WTC11 (cell line): Measurements from ENCODE around the gene MRPS27. TPM values are rescaled to one million over a fixed set of nuclear protein-coding genes. Genes with fewer than 3 reads are reported as not detected.

Source experiments
- ATAC-seq: fragments of 200-7000 bp; cut with Tn5 transposase; 2 replicates; pipeline ENCODE4 v1.10.0; 2021; ENCODE audit warnings: mild to moderate bottlenecking, moderate library complexity
- CTCF ChIA-PET: fragments of 300-600 bp; sonication (Branson Sonifier 250); formaldehyde crosslinking; loops from one replicate; lab custom pipeline; 2021; ENCODE audit warnings: antibody characterized with exemption; lab: Charles Lee
- POLR2A ChIA-PET: fragments of 350-600 bp; sonication (Branson Sonifier 250); formaldehyde crosslinking; loops from one replicate; lab custom pipeline; 2021; ENCODE audit warnings: antibody characterized with exemption; lab: Charles Lee
- DNase-seq: peaks from one replicate; pipeline ENCODE4 v3.0.0; 2021; ENCODE audit warnings: low spot score
- H3K27ac Mint-ChIP-seq: 2 replicates; pipeline ENCODE4 v1.8.0; 2021; ENCODE audit warnings: mixed read lengths
- H3K27me3 Mint-ChIP-seq: 2 replicates; pipeline ENCODE4 v1.8.0; 2021; ENCODE audit warnings: low read depth, mild to moderate bottlenecking, moderate library complexity, mixed read lengths
- H3K36me3 Mint-ChIP-seq: 2 replicates; pipeline ENCODE4 v1.8.0; 2021; ENCODE audit warnings: mixed read lengths
- H3K4me1 Mint-ChIP-seq: 2 replicates; pipeline ENCODE4 v1.8.0; 2022; ENCODE audit warnings: mixed read lengths
- H3K4me3 Mint-ChIP-seq: 2 replicates; pipeline ENCODE4 v1.8.0; 2021; ENCODE audit warnings: mild to moderate bottlenecking, moderate library complexity, mixed read lengths
- H3K9me3 Mint-ChIP-seq: 2 replicates; pipeline ENCODE4 v1.8.0; 2021; ENCODE audit warnings: mixed read lengths
- ATF1 ChIP-seq: sonication (generic); formaldehyde crosslinking; IDR thresholded peaks from 2 replicates; pipeline ENCODE4 v1.8.1; 2023; ENCODE audit warnings: mild to moderate bottlenecking, moderate library complexity, missing genetic modification reagents
- CREB1 ChIP-seq: sonication (generic); formaldehyde crosslinking; IDR thresholded peaks from 2 replicates; pipeline ENCODE4 v1.8.0; 2023; ENCODE audit warnings: mild to moderate bottlenecking, missing genetic modification reagents
- ELF4 ChIP-seq: sonication (generic); formaldehyde crosslinking; IDR thresholded peaks from 2 replicates; pipeline ENCODE4 v1.8.1; 2022; ENCODE audit warnings: low read depth, mild to moderate bottlenecking, moderate library complexity, missing genetic modification reagents
- FOXJ3 ChIP-seq: sonication (generic); formaldehyde crosslinking; IDR thresholded peaks from 2 replicates; pipeline ENCODE4 v1.9.0; 2021; ENCODE audit warnings: missing genetic modification reagents, mild to moderate bottlenecking, borderline replicate concordance
- FOXP1 ChIP-seq: sonication (generic); formaldehyde crosslinking; IDR thresholded peaks from 2 replicates; pipeline ENCODE4 v1.8.0; 2022; ENCODE audit warnings: missing genetic modification reagents, mild to moderate bottlenecking, moderate library complexity, borderline replicate concordance
- GABPB1 ChIP-seq: sonication (generic); formaldehyde crosslinking; IDR thresholded peaks from 2 replicates; pipeline ENCODE4 v1.8.1; 2023; ENCODE audit warnings: mild to moderate bottlenecking, missing genetic modification reagents
- JUN ChIP-seq: sonication (generic); formaldehyde crosslinking; IDR thresholded peaks from 2 replicates; pipeline ENCODE4 v1.8.0; 2023; ENCODE audit warnings: mild to moderate bottlenecking, missing genetic modification reagents
- NFATC4 ChIP-seq: fragments of 250-450 bp; sonication (Bioruptor Pico); IDR thresholded peaks from 2 replicates; pipeline ENCODE4 v1.9.0; 2021; ENCODE audit warnings: mild to moderate bottlenecking
- OVOL2 ChIP-seq: fragments of 250-450 bp; sonication (Bioruptor Pico); IDR thresholded peaks from 2 replicates; pipeline ENCODE4 v1.9.0; 2021; ENCODE audit warnings: mild to moderate bottlenecking, borderline replicate concordance
- PRRX2 ChIP-seq: fragments of 250-450 bp; sonication (Bioruptor Pico); IDR thresholded peaks from 2 replicates; pipeline ENCODE4 v1.8.0; 2021; ENCODE audit warnings: mild to moderate bottlenecking
- SMAD3 ChIP-seq: sonication (generic); formaldehyde crosslinking; IDR thresholded peaks from 2 replicates; pipeline ENCODE4 v1.8.0; 2022; ENCODE audit warnings: missing genetic modification reagents, mild to moderate bottlenecking, borderline replicate concordance
- SMAD4 ChIP-seq: sonication (generic); formaldehyde crosslinking; IDR thresholded peaks from 2 replicates; pipeline ENCODE4 v1.8.0; 2022; ENCODE audit warnings: mild to moderate bottlenecking, missing genetic modification reagents
- SP1 ChIP-seq: sonication (generic); formaldehyde crosslinking; conservative IDR thresholded peaks from 2 replicates; pipeline ENCODE4 v1.8.1; 2022; ENCODE audit warnings: missing genetic modification reagents
- TCF7 ChIP-seq: sonication (generic); formaldehyde crosslinking; IDR thresholded peaks from 2 replicates; pipeline ENCODE4 v1.8.0; 2022; ENCODE audit warnings: mild to moderate bottlenecking, low read depth, missing genetic modification reagents, moderate library complexity
- TEAD1 ChIP-seq: sonication (generic); formaldehyde crosslinking; IDR thresholded peaks from 2 replicates; pipeline ENCODE4 v1.8.0; 2022; ENCODE audit warnings: mild to moderate bottlenecking, missing genetic modification reagents
- ZBTB21 ChIP-seq: sonication (generic); formaldehyde crosslinking; IDR thresholded peaks from 2 replicates; pipeline ENCODE4 v1.8.1; 2023; ENCODE audit warnings: mild to moderate bottlenecking, missing genetic modification reagents, borderline replicate concordance
- ZNF317 ChIP-seq: sonication (generic); formaldehyde crosslinking; IDR thresholded peaks from 2 replicates; pipeline ENCODE4 v1.8.1; 2023; ENCODE audit warnings: low read depth, mild to moderate bottlenecking, moderate library complexity, missing genetic modification reagents, borderline replicate concordance
- ZNF396 ChIP-seq: fragments of 250-450 bp; sonication (Bioruptor Pico); IDR thresholded peaks from 2 replicates; pipeline ENCODE4 v1.8.0; 2021; ENCODE audit warnings: mild to moderate bottlenecking, moderate library complexity, borderline replicate concordance
- ZNF423 ChIP-seq: fragments of 250-450 bp; sonication (Bioruptor Pico); IDR thresholded peaks from 2 replicates; pipeline ENCODE4 v2.1.2; 2022; ENCODE audit warnings: mild to moderate bottlenecking, moderate library complexity
- total RNA-seq: library from RNA; stranded (reverse); gene quantifications from 3 replicates; pipeline ENCODE4 v1.2.3, GENCODE V29; 2021
- TF ChIP-seq, protein P1 (sequence below): sonication (generic); formaldehyde crosslinking; IDR thresholded peaks from 2 replicates; pipeline ENCODE4 v1.8.0; 2022; ENCODE audit warnings: mild to moderate bottlenecking, missing genetic modification reagents
- TF ChIP-seq, protein P2 (sequence below): sonication (generic); formaldehyde crosslinking; conservative IDR thresholded peaks from 2 replicates; pipeline ENCODE4 v1.8.1; 2022; ENCODE audit warnings: mild to moderate bottlenecking, missing genetic modification reagents
- TF ChIP-seq, protein P3 (sequence below): fragments of 250-450 bp; sonication (Bioruptor Pico); IDR thresholded peaks from 2 replicates; pipeline ENCODE4 v1.9.0; 2021; ENCODE audit warnings: moderate library complexity, mild to moderate bottlenecking, inconsistent platforms, borderline replicate concordance
- TF ChIP-seq, protein P4 (sequence below): sonication (generic); formaldehyde crosslinking; IDR thresholded peaks from 2 replicates; pipeline ENCODE4 v1.8.1; 2022; ENCODE audit warnings: low read depth, missing genetic modification reagents, borderline replicate concordance
- TF ChIP-seq, protein P5 (sequence below): sonication (generic); formaldehyde crosslinking; IDR thresholded peaks from 2 replicates; pipeline ENCODE4 v1.8.0; 2022; ENCODE audit warnings: mild to moderate bottlenecking, missing genetic modification reagents
- TF ChIP-seq, protein P6 (sequence below): sonication (generic); formaldehyde crosslinking; IDR thresholded peaks from 2 replicates; pipeline ENCODE4 v1.8.1; 2023; ENCODE audit warnings: mild to moderate bottlenecking, missing genetic modification reagents
- TF ChIP-seq, protein P7 (sequence below): sonication (generic); formaldehyde crosslinking; conservative IDR thresholded peaks from 2 replicates; pipeline ENCODE4 v1.8.1; 2023; ENCODE audit warnings: mild to moderate bottlenecking, low read depth, missing genetic modification reagents, moderate library complexity

The MRPS27 gene
- total RNA-seq, 1 experiment from 2014 or later = 80.1 TPM

DNA sequence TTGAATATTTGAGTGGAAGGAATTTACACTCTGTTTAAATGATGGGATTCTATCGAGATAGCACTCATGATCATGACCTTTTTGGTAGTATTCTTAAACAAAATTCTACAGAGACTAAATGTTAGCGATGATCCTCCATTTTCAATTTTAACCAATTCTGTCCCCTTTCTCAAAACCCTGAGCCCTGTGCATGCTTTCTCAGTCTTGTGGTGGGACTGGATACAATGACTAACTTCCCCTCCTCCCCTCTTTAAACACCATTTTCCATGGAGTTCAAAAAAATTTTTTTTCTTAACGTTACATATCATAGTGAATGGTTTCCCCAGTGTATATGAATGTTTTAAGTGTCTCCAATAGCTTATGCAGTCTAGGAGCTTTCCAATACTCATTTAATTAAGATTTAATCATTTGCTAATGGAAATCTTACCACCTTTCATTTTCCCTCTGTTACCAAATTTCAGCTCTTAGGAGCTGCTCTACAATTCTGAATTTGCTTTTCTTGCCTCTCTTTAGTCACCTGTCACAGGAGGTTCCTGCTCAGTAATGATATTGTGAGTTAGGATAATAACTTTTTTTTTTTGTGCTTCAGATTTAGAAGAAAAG, 111.6 kb downstream of the MRPS27 start (continued):
- TF ChIP-seq, protein P1, sequence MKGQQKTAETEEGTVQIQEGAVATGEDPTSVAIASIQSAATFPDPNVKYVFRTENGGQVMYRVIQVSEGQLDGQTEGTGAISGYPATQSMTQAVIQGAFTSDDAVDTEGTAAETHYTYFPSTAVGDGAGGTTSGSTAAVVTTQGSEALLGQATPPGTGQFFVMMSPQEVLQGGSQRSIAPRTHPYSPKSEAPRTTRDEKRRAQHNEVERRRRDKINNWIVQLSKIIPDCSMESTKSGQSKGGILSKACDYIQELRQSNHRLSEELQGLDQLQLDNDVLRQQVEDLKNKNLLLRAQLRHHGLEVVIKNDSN (CRISPR knock-in tag) = no peak
- no peak for TF ChIP-seq FOXP1 (CRISPR knock-in tag)
- TF ChIP-seq FOXJ3 = no peak
- TF ChIP-seq TCF7 (CRISPR knock-in tag) = no peak
- TF ChIP-seq ATF1 (CRISPR knock-in tag) = no peak
- TF ChIP-seq, protein P2, sequence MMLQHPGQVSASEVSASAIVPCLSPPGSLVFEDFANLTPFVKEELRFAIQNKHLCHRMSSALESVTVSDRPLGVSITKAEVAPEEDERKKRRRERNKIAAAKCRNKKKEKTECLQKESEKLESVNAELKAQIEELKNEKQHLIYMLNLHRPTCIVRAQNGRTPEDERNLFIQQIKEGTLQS (CRISPR knock-in tag) = no peak
- TF ChIP-seq, protein P3, sequence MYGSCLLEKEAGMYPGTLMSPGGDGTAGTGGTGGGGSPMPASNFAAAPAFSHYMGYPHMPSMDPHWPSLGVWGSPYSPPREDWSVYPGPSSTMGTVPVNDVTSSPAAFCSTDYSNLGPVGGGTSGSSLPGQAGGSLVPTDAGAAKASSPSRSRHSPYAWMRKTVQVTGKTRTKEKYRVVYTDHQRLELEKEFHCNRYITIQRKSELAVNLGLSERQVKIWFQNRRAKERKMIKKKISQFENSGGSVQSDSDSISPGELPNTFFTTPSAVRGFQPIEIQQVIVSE (CRISPR knock-in tag) = no peak
- TF ChIP-seq ZBTB21 (CRISPR knock-in tag) = no peak
- TF ChIP-seq JUN (CRISPR knock-in tag) = no peak
- TF ChIP-seq, all 79 proteins: peak for 0

DNA sequence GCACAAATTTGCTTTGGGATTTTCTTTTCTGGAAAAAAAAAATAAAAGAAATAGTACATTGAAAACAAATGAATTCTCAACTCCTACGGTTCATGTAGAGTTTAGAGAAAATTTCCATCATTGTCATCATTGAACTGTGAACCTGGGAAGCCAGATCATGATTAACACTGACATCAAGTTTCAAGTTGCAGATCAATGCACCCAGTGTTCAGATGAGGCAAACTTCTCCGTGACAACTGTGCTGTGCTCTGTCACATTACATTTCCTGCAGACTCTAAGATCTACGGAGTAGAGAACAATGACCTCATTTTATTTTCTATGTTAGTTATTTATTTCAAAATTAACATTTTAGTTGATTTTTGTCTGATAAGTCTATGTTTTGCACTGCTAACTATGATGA, 113.0 kb downstream of the MRPS27 start:
- TF ChIP-seq NFATC4 (CRISPR knock-in tag) (no peak), ZNF317 (CRISPR knock-in tag) (no peak), CREB1 (CRISPR knock-in tag) (no peak), TEAD1 (CRISPR knock-in tag) (no peak), PRRX2 (CRISPR knock-in tag) (no peak), OVOL2 (CRISPR knock-in tag) (no peak), ELF4 (CRISPR knock-in tag) (no peak)
- TF ChIP-seq, protein P4, sequence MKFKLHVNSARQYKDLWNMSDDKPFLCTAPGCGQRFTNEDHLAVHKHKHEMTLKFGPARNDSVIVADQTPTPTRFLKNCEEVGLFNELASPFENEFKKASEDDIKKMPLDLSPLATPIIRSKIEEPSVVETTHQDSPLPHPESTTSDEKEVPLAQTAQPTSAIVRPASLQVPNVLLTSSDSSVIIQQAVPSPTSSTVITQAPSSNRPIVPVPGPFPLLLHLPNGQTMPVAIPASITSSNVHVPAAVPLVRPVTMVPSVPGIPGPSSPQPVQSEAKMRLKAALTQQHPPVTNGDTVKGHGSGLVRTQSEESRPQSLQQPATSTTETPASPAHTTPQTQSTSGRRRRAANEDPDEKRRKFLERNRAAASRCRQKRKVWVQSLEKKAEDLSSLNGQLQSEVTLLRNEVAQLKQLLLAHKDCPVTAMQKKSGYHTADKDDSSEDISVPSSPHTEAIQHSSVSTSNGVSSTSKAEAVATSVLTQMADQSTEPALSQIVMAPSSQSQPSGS (CRISPR knock-in tag) = no peak
- TF ChIP-seq, protein P5, sequence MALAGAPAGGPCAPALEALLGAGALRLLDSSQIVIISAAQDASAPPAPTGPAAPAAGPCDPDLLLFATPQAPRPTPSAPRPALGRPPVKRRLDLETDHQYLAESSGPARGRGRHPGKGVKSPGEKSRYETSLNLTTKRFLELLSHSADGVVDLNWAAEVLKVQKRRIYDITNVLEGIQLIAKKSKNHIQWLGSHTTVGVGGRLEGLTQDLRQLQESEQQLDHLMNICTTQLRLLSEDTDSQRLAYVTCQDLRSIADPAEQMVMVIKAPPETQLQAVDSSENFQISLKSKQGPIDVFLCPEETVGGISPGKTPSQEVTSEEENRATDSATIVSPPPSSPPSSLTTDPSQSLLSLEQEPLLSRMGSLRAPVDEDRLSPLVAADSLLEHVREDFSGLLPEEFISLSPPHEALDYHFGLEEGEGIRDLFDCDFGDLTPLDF (CRISPR knock-in tag) = no peak
- Mint-ChIP-seq H3K27ac (no peak overlapping the region), H3K9me3 (no peaks in the 10 kb centered on the region), H3K36me3 (peaks cover 37% of the 10 kb centered on the region), H3K4me3 (no peak overlapping the region), H3K27me3 (peaks cover 4% of the 10 kb centered on the region; the same call in 1 of the 2 replicates), H3K4me1 (peaks cover 41% of the 10 kb centered on the region)
- DNase-seq (no peak), ATAC-seq (no peak)
- ChIA-PET POLR2A (no interaction called here), CTCF (no interaction called here)

DNA sequence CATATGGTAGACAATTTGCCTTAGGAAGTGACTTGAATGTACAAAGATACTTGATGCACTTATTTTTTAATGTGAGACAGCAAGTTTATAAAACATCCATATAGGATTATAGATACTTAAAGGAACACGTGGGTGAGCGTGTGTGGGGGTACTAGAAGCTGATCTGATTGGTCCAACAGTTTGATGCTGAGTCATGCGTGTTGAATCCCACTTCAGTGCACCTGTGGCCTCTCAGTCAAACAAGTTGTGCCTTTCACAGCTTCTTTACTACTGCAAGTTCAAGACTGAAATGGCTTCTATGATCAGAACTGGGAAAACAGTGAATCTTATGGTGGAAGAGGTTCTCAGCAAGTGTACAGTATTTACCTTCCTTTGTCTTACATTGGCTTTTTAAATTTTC, 113.9 kb downstream of the MRPS27 start:
- Mint-ChIP-seq H3K9me3 (no peaks in the 10 kb centered on the region), H3K27ac (no peak overlapping the region), H3K36me3 (peaks cover 37% of the 10 kb centered on the region)
- TF ChIP-seq PRRX2 (CRISPR knock-in tag) = no peak
- TF ChIP-seq, protein P2 (CRISPR knock-in tag) = no peak
- no peak for TF ChIP-seq SP1 (CRISPR knock-in tag)
- no peak for TF ChIP-seq TCF7 (CRISPR knock-in tag)
- TF ChIP-seq TEAD1 (CRISPR knock-in tag) = no peak
- TF ChIP-seq, protein P6, sequence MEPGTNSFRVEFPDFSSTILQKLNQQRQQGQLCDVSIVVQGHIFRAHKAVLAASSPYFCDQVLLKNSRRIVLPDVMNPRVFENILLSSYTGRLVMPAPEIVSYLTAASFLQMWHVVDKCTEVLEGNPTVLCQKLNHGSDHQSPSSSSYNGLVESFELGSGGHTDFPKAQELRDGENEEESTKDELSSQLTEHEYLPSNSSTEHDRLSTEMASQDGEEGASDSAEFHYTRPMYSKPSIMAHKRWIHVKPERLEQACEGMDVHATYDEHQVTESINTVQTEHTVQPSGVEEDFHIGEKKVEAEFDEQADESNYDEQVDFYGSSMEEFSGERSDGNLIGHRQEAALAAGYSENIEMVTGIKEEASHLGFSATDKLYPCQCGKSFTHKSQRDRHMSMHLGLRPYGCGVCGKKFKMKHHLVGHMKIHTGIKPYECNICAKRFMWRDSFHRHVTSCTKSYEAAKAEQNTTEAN (CRISPR knock-in tag) = no peak
- TF ChIP-seq GABPB1 = no peak
- no peak for TF ChIP-seq SMAD3
- no peak for TF ChIP-seq ZNF423
- TF ChIP-seq, protein P7, sequence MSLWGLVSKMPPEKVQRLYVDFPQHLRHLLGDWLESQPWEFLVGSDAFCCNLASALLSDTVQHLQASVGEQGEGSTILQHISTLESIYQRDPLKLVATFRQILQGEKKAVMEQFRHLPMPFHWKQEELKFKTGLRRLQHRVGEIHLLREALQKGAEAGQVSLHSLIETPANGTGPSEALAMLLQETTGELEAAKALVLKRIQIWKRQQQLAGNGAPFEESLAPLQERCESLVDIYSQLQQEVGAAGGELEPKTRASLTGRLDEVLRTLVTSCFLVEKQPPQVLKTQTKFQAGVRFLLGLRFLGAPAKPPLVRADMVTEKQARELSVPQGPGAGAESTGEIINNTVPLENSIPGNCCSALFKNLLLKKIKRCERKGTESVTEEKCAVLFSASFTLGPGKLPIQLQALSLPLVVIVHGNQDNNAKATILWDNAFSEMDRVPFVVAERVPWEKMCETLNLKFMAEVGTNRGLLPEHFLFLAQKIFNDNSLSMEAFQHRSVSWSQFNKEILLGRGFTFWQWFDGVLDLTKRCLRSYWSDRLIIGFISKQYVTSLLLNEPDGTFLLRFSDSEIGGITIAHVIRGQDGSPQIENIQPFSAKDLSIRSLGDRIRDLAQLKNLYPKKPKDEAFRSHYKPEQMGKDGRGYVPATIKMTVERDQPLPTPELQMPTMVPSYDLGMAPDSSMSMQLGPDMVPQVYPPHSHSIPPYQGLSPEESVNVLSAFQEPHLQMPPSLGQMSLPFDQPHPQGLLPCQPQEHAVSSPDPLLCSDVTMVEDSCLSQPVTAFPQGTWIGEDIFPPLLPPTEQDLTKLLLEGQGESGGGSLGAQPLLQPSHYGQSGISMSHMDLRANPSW (CRISPR knock-in tag) = no peak
- TF ChIP-seq SMAD4 (CRISPR knock-in tag) = no peak
- no peak for TF ChIP-seq ZNF396 (CRISPR knock-in tag)

More for the DNA sequence above, 113.9 kb downstream of the MRPS27 start:
- ATAC-seq = no peak
- DNase-seq = no peak
- Mint-ChIP-seq H3K27me3 (no peaks in the 10 kb centered on the region), H3K4me1 (peaks cover 46% of the 10 kb centered on the region), H3K4me3 (no peak overlapping the region)
- ChIA-PET CTCF (no interaction called here), POLR2A (no interaction called here)
